Rectal smooth muscle tissue (tissue), 1 donor: Measurements from ENCODE around the gene MCTP2.

Experiments used
- H3K27ac ChIP-seq: one replicate; pipeline ENCODE4 v1.7.0; 2013; ENCODE audit warnings: low read depth, low read length, inconsistent platforms
- H3K27me3 ChIP-seq: one replicate; pipeline ENCODE4 v1.7.0; 2013; ENCODE audit warnings: low read length; ENCODE audit not compliant: control insufficient read depth, insufficient read depth
- H3K36me3 ChIP-seq: one replicate; pipeline ENCODE4 v1.7.0; 2013; ENCODE audit warnings: low read length; ENCODE audit not compliant: control insufficient read depth, insufficient read depth
- H3K4me1 ChIP-seq: one replicate; pipeline ENCODE4 v1.7.0; 2013; ENCODE audit warnings: low read length; ENCODE audit not compliant: control insufficient read depth, insufficient read depth
- H3K4me3 ChIP-seq: one replicate; pipeline ENCODE4 v1.7.0; 2013; ENCODE audit warnings: low read length
- H3K9ac ChIP-seq: one replicate; pipeline ENCODE4 v1.7.0; 2013; ENCODE audit warnings: low read length

The MCTP2 gene

DNA sequence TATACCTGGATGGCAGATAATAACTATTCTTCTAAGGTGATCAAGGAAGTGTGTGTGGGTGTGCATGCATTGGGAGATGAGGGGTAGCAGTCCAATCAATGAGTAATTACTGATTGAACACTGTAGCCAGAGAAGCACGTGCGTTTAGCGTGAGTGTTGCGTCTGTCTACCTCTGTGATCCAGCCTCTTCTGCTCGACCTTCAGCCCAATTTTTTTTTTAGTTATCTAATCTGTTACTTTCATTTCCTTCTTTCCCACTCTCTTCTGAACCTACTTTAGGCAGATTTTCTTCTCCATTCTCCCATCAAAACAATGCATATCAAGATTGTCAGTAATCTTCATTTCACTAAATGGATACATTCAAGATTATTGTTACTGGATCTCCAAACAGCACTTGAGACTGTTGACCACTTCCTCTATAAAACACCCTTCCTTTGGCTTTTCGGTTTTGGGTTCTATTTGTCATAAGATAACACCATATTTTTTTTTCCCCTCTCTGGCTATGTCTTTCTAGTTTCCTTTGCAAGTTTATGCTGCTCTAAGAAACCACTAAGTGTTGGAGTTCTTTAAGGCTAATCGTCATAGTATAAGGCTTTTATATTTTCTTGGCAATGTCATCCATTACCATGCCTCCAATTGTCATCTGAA, 41.0 kb downstream of the MCTP2 start:
- Histone ChIP-seq H3K27ac (no peak overlapping the region), H3K4me3 (no peak overlapping the region), H3K9ac (no peak overlapping the region), H3K27me3 (no peaks in the 10 kb centered on the region), H3K36me3 (no peaks in the 10 kb centered on the region), H3K4me1 (no peaks in the 10 kb centered on the region)

GRCh38 chr15:94273826-94274225, 42.5 kb downstream of the MCTP2 start:
- Histone ChIP-seq H3K36me3 (no peaks in the 10 kb centered on the region), H3K4me1 (no peaks in the 10 kb centered on the region), H3K27ac (no peak overlapping the region), H3K27me3 (no peaks in the 10 kb centered on the region), H3K9ac (no peak overlapping the region), H3K4me3 (no peak overlapping the region)

DNA sequence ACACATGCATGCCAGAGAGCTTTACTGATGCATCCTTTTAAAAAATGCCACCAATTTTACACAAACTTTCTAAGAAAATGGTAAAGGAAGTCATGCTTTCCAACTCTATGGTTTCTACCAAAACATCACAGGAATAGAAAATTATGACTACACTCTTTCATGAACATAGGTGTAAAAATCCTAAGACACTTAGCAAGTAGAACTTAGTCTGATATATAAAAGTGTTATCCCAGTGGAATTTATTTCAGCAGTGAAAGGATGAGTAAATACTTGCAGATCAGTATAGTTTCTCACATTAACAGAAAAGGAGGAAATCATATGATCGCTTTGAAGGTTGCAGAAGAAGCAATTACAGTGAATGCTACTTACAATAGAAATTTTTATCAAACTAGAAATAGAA, 43.4 kb downstream of the MCTP2 start:
- Histone ChIP-seq H3K27ac (no peak overlapping the region), H3K4me1 (no peaks in the 10 kb centered on the region), H3K36me3 (no peaks in the 10 kb centered on the region), H3K4me3 (no peak overlapping the region), H3K27me3 (no peaks in the 10 kb centered on the region), H3K9ac (no peak overlapping the region)

DNA sequence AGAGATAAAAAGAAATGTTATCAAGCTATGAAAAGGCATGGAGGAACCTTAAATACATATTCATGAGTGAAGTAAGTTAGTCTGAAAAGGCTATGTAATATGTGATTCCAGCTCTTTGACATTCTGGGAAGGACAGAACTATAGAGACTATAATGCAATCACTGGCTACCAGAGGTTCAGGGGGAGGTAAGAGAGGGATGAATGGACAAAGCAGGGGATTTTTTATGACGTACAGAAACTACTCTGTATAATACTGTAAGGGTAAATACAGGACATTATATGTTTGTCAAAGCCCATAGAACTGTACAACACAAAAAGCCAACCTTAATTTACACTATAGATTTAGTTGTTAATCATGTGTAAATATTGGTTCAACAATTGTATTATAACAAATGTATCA, 46.1 kb downstream of the MCTP2 start:
- Histone ChIP-seq H3K9ac (no peak overlapping the region), H3K4me3 (no peak overlapping the region), H3K27ac (no peak overlapping the region), H3K36me3 (no peaks in the 10 kb centered on the region), H3K27me3 (no peaks in the 10 kb centered on the region), H3K4me1 (no peaks in the 10 kb centered on the region)

DNA sequence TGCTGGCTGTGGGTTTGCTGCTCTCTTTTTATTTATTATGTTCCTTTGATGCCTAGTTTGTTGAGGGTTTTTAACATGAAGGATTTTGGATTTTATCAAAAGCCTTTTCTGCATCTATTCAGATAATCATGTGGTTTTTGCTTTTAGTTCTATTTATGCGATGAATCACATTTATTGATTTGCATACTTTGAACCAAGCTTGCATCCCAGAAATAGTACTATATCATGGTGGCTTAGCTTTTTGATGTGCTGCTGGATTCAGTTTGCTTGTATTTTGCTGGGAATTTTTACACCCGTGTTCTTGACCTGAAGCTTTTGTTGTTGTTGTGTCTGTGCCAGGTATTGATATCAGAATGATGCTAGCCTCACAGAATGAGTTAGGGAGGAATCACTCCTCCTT, 48.4 kb downstream of the MCTP2 start:
- Histone ChIP-seq H3K36me3 (no peaks in the 10 kb centered on the region), H3K27ac (no peak overlapping the region), H3K9ac (no peak overlapping the region), H3K4me3 (no peak overlapping the region), H3K27me3 (no peaks in the 10 kb centered on the region), H3K4me1 (no peaks in the 10 kb centered on the region)

GRCh38 chr15:94280301-94280700, 48.9 kb downstream of the MCTP2 start:
- no peaks in the 10 kb centered on the region for H3K36me3 ChIP-seq
- no peak overlapping the region for H3K27ac ChIP-seq
- no peak overlapping the region for H3K4me3 ChIP-seq
- no peak overlapping the region for H3K9ac ChIP-seq
- H3K27me3 ChIP-seq = no peaks in the 10 kb centered on the region
- H3K4me1 ChIP-seq = no peaks in the 10 kb centered on the region

DNA sequence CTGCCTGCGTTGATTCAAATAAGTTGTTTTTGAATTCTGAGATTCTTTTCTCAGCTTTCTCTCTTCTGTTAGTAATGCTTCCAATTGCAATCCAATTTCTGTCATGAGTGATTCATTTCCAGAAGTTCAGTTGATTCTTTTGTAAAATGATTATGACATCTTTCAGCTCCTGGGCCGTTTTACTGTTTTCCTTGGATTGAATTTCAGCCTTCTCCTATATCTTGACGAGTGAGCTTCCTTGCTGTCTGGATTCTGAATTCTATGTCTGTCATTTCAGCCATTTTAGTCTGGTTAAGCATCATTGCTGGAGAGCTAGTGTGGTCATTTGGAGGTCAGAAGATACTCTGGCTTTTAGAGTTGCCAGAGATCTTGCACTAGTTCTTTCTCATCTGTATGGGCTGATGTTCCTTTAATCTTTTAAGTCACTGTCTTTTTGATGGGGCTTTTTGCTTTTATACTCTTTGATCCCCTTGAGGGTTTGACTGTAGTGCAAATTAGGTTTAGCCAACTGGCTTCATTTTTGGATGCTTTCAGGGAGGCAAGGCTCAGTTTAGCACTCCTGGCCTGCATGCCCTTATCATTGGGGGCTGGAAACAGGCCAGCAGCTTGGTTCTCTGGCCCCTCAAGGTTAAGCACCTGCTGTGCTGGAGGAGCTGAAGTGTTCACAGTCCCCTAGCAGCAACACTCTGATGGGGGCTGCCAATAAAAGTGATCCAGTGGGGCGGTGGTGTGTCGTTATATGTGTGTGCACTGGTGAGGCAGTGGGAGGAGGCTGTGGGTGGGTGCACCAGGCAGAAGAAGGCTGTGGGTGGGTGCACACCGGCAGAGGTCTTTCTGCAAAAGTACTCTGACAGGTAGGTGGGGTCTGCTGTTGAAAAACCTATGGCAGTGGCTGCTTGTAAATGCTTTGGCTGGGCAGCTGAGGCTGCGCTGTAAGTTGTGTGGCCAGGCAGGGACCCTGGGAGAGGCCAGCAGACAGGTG, 51.2 kb downstream of the MCTP2 start:
- H3K36me3 ChIP-seq = no peaks in the 10 kb centered on the region
- H3K9ac ChIP-seq = no peak overlapping the region
- no peak overlapping the region for H3K4me3 ChIP-seq
- H3K27ac ChIP-seq = no peak overlapping the region
- no peaks in the 10 kb centered on the region for H3K4me1 ChIP-seq
- no peaks in the 10 kb centered on the region for H3K27me3 ChIP-seq

DNA sequence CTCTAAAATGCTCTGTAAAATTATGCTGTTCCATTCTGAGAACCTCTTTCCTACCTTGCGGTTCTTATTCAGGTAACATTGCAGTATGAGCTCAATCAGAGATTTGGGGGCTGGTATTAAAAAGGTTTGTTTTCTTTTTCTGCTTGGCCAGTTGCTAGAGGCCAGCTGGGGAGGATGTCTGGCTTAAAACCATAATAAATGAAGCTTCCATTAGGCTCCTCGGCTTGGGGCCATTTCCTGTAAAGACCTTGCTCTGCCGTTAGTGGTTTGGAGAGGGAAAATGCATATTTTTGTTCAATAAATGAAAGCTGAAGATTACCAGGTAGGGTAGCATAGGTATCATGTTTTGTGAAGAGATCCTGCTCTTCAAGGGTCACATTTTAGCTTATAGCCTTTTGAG, 55.2 kb downstream of the MCTP2 start:
- H3K36me3 ChIP-seq = no peaks in the 10 kb centered on the region
- no peak overlapping the region for H3K4me3 ChIP-seq
- no peaks in the 10 kb centered on the region for H3K27me3 ChIP-seq
- no peak overlapping the region for H3K27ac ChIP-seq
- no peaks in the 10 kb centered on the region for H3K4me1 ChIP-seq
- H3K9ac ChIP-seq = no peak overlapping the region

GRCh38 chr15:94287794-94288246, 56.5 kb downstream of the MCTP2 start:
- no peak overlapping the region for H3K4me3 ChIP-seq
- H3K27me3 ChIP-seq = no peaks in the 10 kb centered on the region
- H3K9ac ChIP-seq = no peak overlapping the region
- H3K27ac ChIP-seq = no peak overlapping the region
- H3K36me3 ChIP-seq = no peaks in the 10 kb centered on the region
- no peaks in the 10 kb centered on the region for H3K4me1 ChIP-seq

DNA sequence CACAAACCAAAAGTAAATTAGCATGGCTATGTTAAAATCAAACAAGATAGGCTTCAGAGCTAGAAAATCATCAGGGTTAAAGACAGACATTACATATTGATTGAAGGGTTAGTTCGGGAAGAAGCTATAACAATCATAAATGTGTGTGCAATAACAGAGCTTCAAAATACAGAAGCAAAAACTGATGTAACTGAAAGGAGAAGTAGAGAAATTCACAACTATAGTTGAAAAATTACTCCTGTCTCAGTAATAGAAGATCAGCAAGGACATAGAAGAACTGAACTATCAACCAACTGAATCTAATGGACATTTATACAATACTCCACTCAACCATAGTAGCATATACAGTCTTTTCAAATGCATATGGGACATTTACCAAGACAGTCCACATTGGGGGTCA, 59.4 kb downstream of the MCTP2 start:
- no peak overlapping the region for H3K9ac ChIP-seq
- no peak overlapping the region for H3K27ac ChIP-seq
- H3K4me1 ChIP-seq = no peaks in the 10 kb centered on the region
- H3K4me3 ChIP-seq = no peak overlapping the region
- no peaks in the 10 kb centered on the region for H3K27me3 ChIP-seq
- H3K36me3 ChIP-seq = no peaks in the 10 kb centered on the region

GRCh38 chr15:94293411-94294402, 62.3 kb downstream of the MCTP2 start:
- H3K27me3 ChIP-seq = no peaks in the 10 kb centered on the region
- no peaks in the 10 kb centered on the region for H3K36me3 ChIP-seq
- no peak overlapping the region for H3K4me3 ChIP-seq
- no peak overlapping the region for H3K9ac ChIP-seq
- no peaks in the 10 kb centered on the region for H3K4me1 ChIP-seq
- no peak overlapping the region for H3K27ac ChIP-seq

DNA sequence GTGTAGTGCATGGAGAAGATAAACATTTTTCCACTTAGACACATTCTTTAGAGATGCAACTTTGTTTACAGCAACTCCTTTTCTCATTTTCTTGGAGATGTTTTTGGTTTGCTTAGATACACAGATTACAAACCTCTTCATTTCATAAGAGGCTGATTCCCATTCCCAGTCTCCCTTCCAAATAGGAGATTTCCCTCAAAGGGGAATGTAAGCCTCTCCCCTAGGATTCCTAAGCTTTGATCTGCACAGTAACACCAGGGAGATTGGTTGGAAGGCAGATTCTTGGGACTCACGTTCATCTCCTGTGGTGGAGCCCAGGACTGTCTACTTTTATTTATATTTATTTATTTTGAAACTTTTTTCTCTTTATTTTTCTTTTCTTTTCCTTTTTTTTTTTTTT, 63.2 kb downstream of the MCTP2 start:
- no peak overlapping the region for H3K9ac ChIP-seq
- no peaks in the 10 kb centered on the region for H3K4me1 ChIP-seq
- H3K4me3 ChIP-seq = no peak overlapping the region
- no peaks in the 10 kb centered on the region for H3K36me3 ChIP-seq
- no peak overlapping the region for H3K27ac ChIP-seq
- H3K27me3 ChIP-seq = no peaks in the 10 kb centered on the region
